Measurements from ENCODE around the gene AK4. TPM values are rescaled to one million over a fixed set of nuclear protein-coding genes. Genes with fewer than 3 reads are reported as not detected.
"Not testable (repeated sequence)": the region's sequence is repeated elsewhere in the genome, so short reads cannot be mapped to it uniquely, and the experiment has no call there.

The AK4 gene
- total RNA-seq, 4 donors from 2014 or later = 32.2 to 46.3 (median 39.6) TPM

GRCh38 chr1:65233782-65234181 lies 85.8 kb downstream of the AK4 start:
- Histone ChIP-seq H3K9me3 (no peaks in the 10 kb centered on the region), H3K4me3 (no peak overlapping the region), H3K4me1 (no peaks in the 10 kb centered on the region), H3K27ac (no peak overlapping the region), H3K36me3 (peaks cover 0 to 11% (median 0%) of the 10 kb centered on the region in 3 donors), H3K27me3 (no peaks in the 10 kb centered on the region)
- no peak for DNase-seq
- 61 to 75% methylated on average over 2 of the region's 2 CpGs for WGBS, 2 donors
- TF ChIP-seq, protein P1, sequence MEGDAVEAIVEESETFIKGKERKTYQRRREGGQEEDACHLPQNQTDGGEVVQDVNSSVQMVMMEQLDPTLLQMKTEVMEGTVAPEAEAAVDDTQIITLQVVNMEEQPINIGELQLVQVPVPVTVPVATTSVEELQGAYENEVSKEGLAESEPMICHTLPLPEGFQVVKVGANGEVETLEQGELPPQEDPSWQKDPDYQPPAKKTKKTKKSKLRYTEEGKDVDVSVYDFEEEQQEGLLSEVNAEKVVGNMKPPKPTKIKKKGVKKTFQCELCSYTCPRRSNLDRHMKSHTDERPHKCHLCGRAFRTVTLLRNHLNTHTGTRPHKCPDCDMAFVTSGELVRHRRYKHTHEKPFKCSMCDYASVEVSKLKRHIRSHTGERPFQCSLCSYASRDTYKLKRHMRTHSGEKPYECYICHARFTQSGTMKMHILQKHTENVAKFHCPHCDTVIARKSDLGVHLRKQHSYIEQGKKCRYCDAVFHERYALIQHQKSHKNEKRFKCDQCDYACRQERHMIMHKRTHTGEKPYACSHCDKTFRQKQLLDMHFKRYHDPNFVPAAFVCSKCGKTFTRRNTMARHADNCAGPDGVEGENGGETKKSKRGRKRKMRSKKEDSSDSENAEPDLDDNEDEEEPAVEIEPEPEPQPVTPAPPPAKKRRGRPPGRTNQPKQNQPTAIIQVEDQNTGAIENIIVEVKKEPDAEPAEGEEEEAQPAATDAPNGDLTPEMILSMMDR (IDR thresholded peaks at IDR 0.05) = no peak
- TF ChIP-seq POLR2A (IDR thresholded peaks at IDR 0.05) = no peak
- intact Hi-C loops (cut with DNase I) = no loop called here

GRCh38 chr1:65235867-65236805 lies 88.1 kb downstream of the AK4 start:
- WGBS, 2 donors = 40 to 74% methylated on average over 3 of the region's 3 CpGs
- Histone ChIP-seq H3K36me3 (no peaks in the 10 kb centered on the region), H3K4me3 (no peak overlapping the region), H3K27me3 (no peaks in the 10 kb centered on the region), H3K9me3 (no peaks in the 10 kb centered on the region), H3K4me1 (no peaks in the 10 kb centered on the region), H3K27ac (no peak overlapping the region)
- no peak for DNase-seq
- TF ChIP-seq, protein P1 (IDR thresholded peaks at IDR 0.05) = peak in 5 of 6 experiments; percentile 13 to 64 (median 40)
- no peak for TF ChIP-seq POLR2A (IDR thresholded peaks at IDR 0.05)
- intact Hi-C loops (cut with DNase I) = no loop called here

GRCh38 chr1:65237088-65237487 lies 89.1 kb downstream of the AK4 start:
- 67 to 78% methylated on average over 1 of the region's 1 CpG for WGBS, 2 donors
- intact Hi-C loops (cut with DNase I) = not testable (repeated sequence)

DNA sequence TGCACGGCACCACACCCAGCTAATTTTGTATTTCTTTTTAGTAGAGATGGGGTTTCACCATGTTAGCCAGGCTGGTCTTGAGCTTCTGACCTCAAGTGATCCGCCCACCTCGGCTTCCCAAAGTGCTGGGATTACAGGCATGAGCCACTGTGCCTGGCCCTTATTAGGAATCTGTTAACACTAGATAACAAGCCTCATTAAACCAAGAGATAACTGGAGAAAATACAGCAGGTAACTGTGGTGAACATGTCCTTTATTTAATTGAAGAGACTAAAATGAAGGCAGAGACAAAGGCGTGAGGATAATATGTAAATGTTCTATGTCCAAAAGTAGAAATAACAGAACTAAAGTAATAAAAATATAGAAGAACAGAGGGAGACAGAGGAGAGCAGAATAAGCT lies 89.5 kb downstream of the AK4 start:
- intact Hi-C loops (cut with DNase I) = no loop called here
- no peak for TF ChIP-seq POLR2A (IDR thresholded peaks at IDR 0.05)
- TF ChIP-seq, protein P1 (IDR thresholded peaks at IDR 0.05) = no peak

More at GRCh38 chr1:65237088-65237487, 89.1 kb downstream of the AK4 start:
- H3K9me3 ChIP-seq, H3K36me3 ChIP-seq, H3K27me3 ChIP-seq, H3K4me3 ChIP-seq, H3K4me1 ChIP-seq, H3K27ac ChIP-seq, DNase-seq: not testable (repeated sequence)

GRCh38 chr1:65238010-65238409 lies 90.0 kb downstream of the AK4 start:
- Histone ChIP-seq H3K9me3 (no peaks in the 10 kb centered on the region), H3K4me3 (no peak overlapping the region), H3K4me1 (no peaks in the 10 kb centered on the region), H3K27me3 (no peaks in the 10 kb centered on the region), H3K36me3 (no peaks in the 10 kb centered on the region), H3K27ac (no peak overlapping the region)
- DNase-seq = no peak
- TF ChIP-seq POLR2A (IDR thresholded peaks at IDR 0.05) = no peak
- TF ChIP-seq, protein P1 (IDR thresholded peaks at IDR 0.05) = no peak
- WGBS, 2 donors = 74 to 76% methylated on average over 6 of the region's 6 CpGs
- intact Hi-C loops (cut with DNase I) = no loop called here

More for the DNA sequence above, 89.5 kb downstream of the AK4 start:
- Histone ChIP-seq H3K4me3 (no peak overlapping the region), H3K27ac (no peak overlapping the region), H3K27me3 (no peaks in the 10 kb centered on the region), H3K9me3 (no peaks in the 10 kb centered on the region), H3K4me1 (no peaks in the 10 kb centered on the region), H3K36me3 (no peaks in the 10 kb centered on the region)
- 89 to 92% methylated on average over 4 of the region's 4 CpGs for WGBS, 2 donors
- no peak for DNase-seq

Measured in esophagus squamous epithelium (tissue), 5 donors.